Mesenchymal stem cell (in vitro differentiated cells and primary cell): ENCODE data around the gene ZWILCH.

Source experiments
- DNase-seq: peaks from one replicate; pipeline ENCODE4 v3.0.0-alpha.2; 2013
- H2AFZ ChIP-seq: one replicate; pipeline ENCODE4 v1.6.1; 2013; ENCODE audit warnings: low read depth, mild to moderate bottlenecking, control low read depth, inconsistent platforms, low read length, moderate library complexity
- H2AK5ac ChIP-seq: 2 replicates; pipeline ENCODE4 v1.6.1; 2013; ENCODE audit warnings: low read length, moderate library complexity, mild to moderate bottlenecking, inconsistent platforms; ENCODE audit not compliant: severe bottlenecking
- H2BK120ac ChIP-seq: one replicate; pipeline ENCODE4 v1.6.1; 2013; ENCODE audit warnings: low read depth, mild to moderate bottlenecking, inconsistent platforms, low read length, moderate library complexity
- H2BK12ac ChIP-seq, 2 experiments: one replicate each; pipeline ENCODE4 v1.6.1; 2013; ENCODE audit warnings: inconsistent platforms in 2 of 2, low read length in 2 of 2, mild to moderate bottlenecking in 2 of 2, moderate library complexity in 2 of 2, control low read depth in 1 of 2
- H2BK15ac ChIP-seq: one replicate; pipeline ENCODE4 v1.6.1; 2013; ENCODE audit warnings: mild to moderate bottlenecking, low read depth, inconsistent platforms; ENCODE audit not compliant: poor library complexity, severe bottlenecking
- H2BK5ac ChIP-seq: 2 replicates; pipeline ENCODE4 v1.6.1; 2013; ENCODE audit warnings: low read depth, mild to moderate bottlenecking, low read length, control low read depth, inconsistent platforms; ENCODE audit not compliant: poor library complexity, severe bottlenecking
- H3K14ac ChIP-seq, 2 experiments: one replicate each; pipeline ENCODE4 v1.6.1; 2013; ENCODE audit warnings: inconsistent platforms in 2 of 2, low read length in 2 of 2, control low read depth in 1 of 2, mild to moderate bottlenecking in 1 of 2, moderate library complexity in 1 of 2
- H3K18ac ChIP-seq, 2 experiments: one replicate each; pipeline ENCODE4 v1.6.1; 2013; ENCODE audit warnings: inconsistent platforms in 2 of 2, low read length in 2 of 2, control low read depth in 1 of 2, low read depth in 1 of 2, mild to moderate bottlenecking in 1 of 2
- H3K23ac ChIP-seq, 2 experiments: one replicate each; pipeline ENCODE4 v1.6.1; 2013; ENCODE audit warnings: inconsistent platforms in 2 of 2, low read length in 2 of 2, mild to moderate bottlenecking in 2 of 2, moderate library complexity in 2 of 2, control low read depth in 1 of 2
- H3K27ac ChIP-seq: 2 replicates; pipeline ENCODE4 v1.5.1; 2013; ENCODE audit warnings: mild to moderate bottlenecking, moderate library complexity, low read length, control low read depth, inconsistent platforms; ENCODE audit not compliant: poor library complexity, severe bottlenecking
- H3K27me3 ChIP-seq, 2 experiments: 2 replicates each; pipeline versions ENCODE4 v1.6.1 to v1.7.0; 2013; ENCODE audit warnings: low read length in 2 of 2, mild to moderate bottlenecking in 2 of 2, moderate library complexity in 2 of 2, control low read depth in 1 of 2, inconsistent platforms in 1 of 2; ENCODE audit not compliant: control insufficient read depth in 1 of 2, insufficient read depth in 1 of 2
- H3K36me3 ChIP-seq, 2 experiments: 2 replicates each; pipeline versions ENCODE4 v1.6.1 to v1.7.0; 2013; ENCODE audit warnings: low read length in 2 of 2, control low read depth in 1 of 2, inconsistent platforms in 1 of 2, low read depth in 1 of 2, mild to moderate bottlenecking in 1 of 2; ENCODE audit not compliant: insufficient read depth in 2 of 2, control insufficient read depth in 1 of 2
- H3K4ac ChIP-seq, 2 experiments: one replicate each; pipeline ENCODE4 v1.6.1; 2013; ENCODE audit warnings: inconsistent platforms in 2 of 2, low read length in 2 of 2, mild to moderate bottlenecking in 2 of 2, moderate library complexity in 2 of 2, control low read depth in 1 of 2, low read depth in 1 of 2
- H3K4me1 ChIP-seq: 2 replicates; pipeline ENCODE4 v1.6.1; 2013; ENCODE audit warnings: low read depth, low read length, control low read depth; ENCODE audit not compliant: control insufficient read depth, insufficient read depth
- H3K4me2 ChIP-seq: 2 replicates; pipeline ENCODE4 v1.6.1; 2013; ENCODE audit warnings: low read length, mild to moderate bottlenecking, inconsistent platforms; ENCODE audit not compliant: poor library complexity, severe bottlenecking
- H3K4me3 ChIP-seq, 2 experiments: 2 replicates each; pipeline versions ENCODE4 v1.5.1 to v1.7.0; 2013; ENCODE audit warnings: low read length in 2 of 2, mild to moderate bottlenecking in 2 of 2, control low read depth in 1 of 2, low read depth in 1 of 2; ENCODE audit not compliant: insufficient read depth in 1 of 2
- H3K79me1 ChIP-seq: replicated peaks from 2 replicates; pipeline ENCODE4 v1.6.1; 2013; ENCODE audit warnings: mild to moderate bottlenecking, control low read depth, low read length, inconsistent platforms; ENCODE audit not compliant: poor library complexity, severe bottlenecking
- H3K9ac ChIP-seq: 2 replicates; pipeline ENCODE4 v1.7.0; 2013; ENCODE audit warnings: mild to moderate bottlenecking, low read length, moderate library complexity
- H3K9me3 ChIP-seq: 2 replicates; pipeline ENCODE4 v1.7.0; 2013; ENCODE audit warnings: mild to moderate bottlenecking, low read length; ENCODE audit not compliant: control insufficient read depth
- H4K8ac ChIP-seq: one replicate; pipeline ENCODE4 v1.6.1; 2013; ENCODE audit warnings: inconsistent platforms, mild to moderate bottlenecking, low read length, moderate library complexity
- H4K91ac ChIP-seq: one replicate; pipeline ENCODE4 v1.6.1; 2013; ENCODE audit warnings: mild to moderate bottlenecking, low read length, inconsistent platforms
- WGBS: methylation state at CpG from one replicate; pipeline ENCODE4 v1.1.7; 2013; ENCODE audit warnings: mixed read lengths; 5-methylcytosine and 5-hydroxymethylcytosine counted together

The ZWILCH gene

DNA sequence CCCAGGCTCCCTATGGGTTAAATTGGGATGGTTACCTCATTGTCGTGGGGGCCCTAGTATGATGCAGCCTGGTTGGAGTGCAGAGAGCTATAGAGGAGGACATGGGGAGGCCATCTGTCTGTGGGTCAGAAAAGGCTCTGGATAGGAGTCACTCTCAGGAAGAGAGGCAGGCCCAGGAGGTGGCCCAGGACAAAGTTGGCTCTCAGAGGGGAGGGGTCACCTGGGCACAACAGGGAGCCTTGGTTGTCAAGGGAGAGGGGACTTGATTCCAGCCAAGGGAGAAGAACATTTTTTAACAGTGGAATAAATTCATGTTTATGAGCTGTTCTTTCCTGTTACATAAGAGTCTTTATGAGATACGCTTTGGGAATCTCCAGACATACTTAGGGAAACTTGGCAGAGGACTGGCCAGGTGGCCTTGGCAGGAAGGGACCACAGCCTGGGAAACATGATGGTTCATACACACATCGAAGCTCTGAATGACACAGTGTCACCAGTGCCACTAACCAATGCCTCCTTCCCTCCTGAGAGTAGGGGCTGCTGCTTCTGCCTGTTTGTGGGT lies 88.2 kb downstream of the ZWILCH start:
- Histone ChIP-seq H2BK120ac (no peak overlapping the region), H2BK5ac (no peak overlapping the region), H2AK5ac (no peak overlapping the region), H3K4me3 (no peak overlapping the region), H3K36me3 (no peaks in the 10 kb centered on the region), H3K4me1 (peaks cover 2% of the 10 kb centered on the region), H3K4me2 (no peak overlapping the region), H3K27ac (no peak overlapping the region), H3K14ac (peak overlapping the region in 1 of 2 experiments; percentile 35), H4K91ac (no peak overlapping the region), H2BK15ac (no peak overlapping the region), H4K8ac (no peak overlapping the region), H3K18ac (no peak overlapping the region), H3K27me3 (peaks cover 9 to 21% of the 10 kb centered on the region in 2 experiments), H3K4ac (no peak overlapping the region), H2AFZ (no peak overlapping the region), H3K79me1 (no peaks in the 10 kb centered on the region), H2BK12ac (no peak overlapping the region), H3K23ac (no peak overlapping the region), H3K9me3 (no peaks in the 10 kb centered on the region), H3K9ac (no peak overlapping the region)
- 77% methylated on average over 3 of the region's 3 CpGs for WGBS
- no peak for DNase-seq

DNA sequence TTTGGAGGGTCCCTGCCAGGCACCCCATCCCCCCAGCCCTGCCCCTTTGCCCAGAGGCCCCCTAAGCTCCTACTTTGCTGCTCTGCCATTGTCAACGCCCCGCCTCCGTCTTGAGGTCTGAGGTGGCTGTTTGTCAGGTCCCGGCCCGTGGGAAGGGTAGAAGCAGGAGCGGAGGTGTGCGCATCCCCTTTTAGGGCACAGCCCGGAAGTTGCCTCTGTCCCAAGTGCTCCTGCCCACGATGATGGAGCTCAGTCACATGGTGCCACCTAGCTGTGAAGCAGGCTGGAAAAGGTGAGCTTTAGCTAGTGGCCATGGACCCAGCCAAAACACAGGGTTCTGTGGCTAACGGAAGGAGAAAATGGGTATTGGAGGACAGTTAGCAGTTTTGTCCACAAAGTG lies 89.2 kb downstream of the ZWILCH start:
- Histone ChIP-seq H2BK5ac (no peak overlapping the region), H2BK12ac (no peak overlapping the region), H3K4me2 (no peak overlapping the region), H3K18ac (no peak overlapping the region), H3K27me3 (peaks cover 0 to 15% of the 10 kb centered on the region in 2 experiments), H2BK15ac (no peak overlapping the region), H3K4me3 (no peak overlapping the region), H4K91ac (no peak overlapping the region), H3K4me1 (peaks cover 2% of the 10 kb centered on the region), H3K79me1 (no peaks in the 10 kb centered on the region), H3K36me3 (no peaks in the 10 kb centered on the region), H3K9ac (no peak overlapping the region), H3K9me3 (no peaks in the 10 kb centered on the region), H3K4ac (no peak overlapping the region), H3K14ac (no peak overlapping the region), H3K27ac (no peak overlapping the region), H2AFZ (no peak overlapping the region), H3K23ac (no peak overlapping the region), H2BK120ac (no peak overlapping the region), H4K8ac (no peak overlapping the region), H2AK5ac (no peak overlapping the region)
- DNase-seq, result no peak
- WGBS, result 78% methylated on average over 10 of the region's 10 CpGs

DNA sequence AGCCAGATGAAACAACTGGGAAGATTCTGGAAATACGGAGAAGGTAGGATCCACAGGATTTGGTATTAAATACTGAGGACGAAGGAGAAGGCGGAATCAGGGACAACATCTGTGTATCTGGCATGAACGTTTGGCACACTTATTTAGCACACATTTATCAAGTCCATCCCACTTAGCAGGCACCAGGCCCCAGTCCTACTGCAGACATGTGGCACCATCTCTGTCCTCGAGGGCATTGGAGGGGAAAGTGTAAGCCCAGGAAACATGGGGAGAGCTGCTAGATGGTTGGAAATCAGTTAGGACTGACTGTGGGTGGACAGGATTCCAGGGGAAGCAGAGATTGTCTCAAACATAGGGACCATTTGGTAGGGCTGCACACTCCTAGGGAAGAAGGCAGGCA lies 89.7 kb downstream of the ZWILCH start:
- Histone ChIP-seq H3K36me3 (no peaks in the 10 kb centered on the region), H3K23ac (no peak overlapping the region), H2BK120ac (no peak overlapping the region), H3K4ac (no peak overlapping the region), H2AFZ (no peak overlapping the region), H3K4me1 (peaks cover 2% of the 10 kb centered on the region), H3K79me1 (no peaks in the 10 kb centered on the region), H3K9me3 (no peaks in the 10 kb centered on the region), H3K27me3 (peaks cover 3 to 19% of the 10 kb centered on the region in 2 experiments), H2AK5ac (no peak overlapping the region), H3K27ac (no peak overlapping the region), H2BK15ac (no peak overlapping the region), H4K91ac (no peak overlapping the region), H2BK12ac (no peak overlapping the region), H3K4me3 (no peak overlapping the region), H2BK5ac (no peak overlapping the region), H3K14ac (peak overlapping the region in 1 of 2 experiments; percentile 2), H3K9ac (no peak overlapping the region), H3K18ac (no peak overlapping the region), H4K8ac (no peak overlapping the region), H3K4me2 (no peak overlapping the region)
- DNase-seq, result no peak
- WGBS, result 88% methylated on average over 5 of the region's 5 CpGs

DNA sequence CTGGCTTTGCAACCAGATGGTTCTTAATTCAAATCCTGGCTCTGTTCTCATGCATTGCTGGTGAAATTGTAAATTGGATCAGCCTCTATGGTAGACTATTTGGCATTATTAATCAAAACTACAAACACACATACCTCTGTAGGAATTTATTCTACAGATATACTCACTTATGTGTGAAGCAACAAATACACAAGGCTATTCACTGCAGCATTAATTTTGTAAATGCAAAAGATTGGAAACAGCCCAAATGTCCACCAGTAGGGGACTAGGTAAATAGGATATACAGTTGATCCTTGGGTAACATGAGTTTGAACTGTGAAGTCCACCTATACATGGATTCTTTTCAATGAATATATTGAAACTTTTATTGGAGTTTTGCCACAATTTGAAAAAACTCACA lies 90.2 kb downstream of the ZWILCH start:
- no peak overlapping the region for H2AK5ac ChIP-seq
- H2BK15ac ChIP-seq, result no peak overlapping the region
- H3K4ac ChIP-seq, result no peak overlapping the region
- no peak overlapping the region for H3K23ac ChIP-seq
- no peak overlapping the region for H4K91ac ChIP-seq
- no peak overlapping the region for H3K27ac ChIP-seq
- no peak overlapping the region for H4K8ac ChIP-seq
- no peak for DNase-seq
- no peaks in the 10 kb centered on the region for H3K36me3 ChIP-seq
- H2BK120ac ChIP-seq, result no peak overlapping the region
- H3K4me1 ChIP-seq, result peaks cover 2% of the 10 kb centered on the region
- no peak overlapping the region for H3K14ac ChIP-seq
- peaks cover 8 to 21% of the 10 kb centered on the region in 2 experiments for H3K27me3 ChIP-seq
- H3K9ac ChIP-seq, result no peak overlapping the region
- no peak overlapping the region for H3K4me3 ChIP-seq
- no peaks in the 10 kb centered on the region for H3K9me3 ChIP-seq
- no peak overlapping the region for H2BK5ac ChIP-seq
- no peak overlapping the region for H3K4me2 ChIP-seq
- H2AFZ ChIP-seq, result no peak overlapping the region
- H3K18ac ChIP-seq, result no peak overlapping the region
- no peaks in the 10 kb centered on the region for H3K79me1 ChIP-seq
- H2BK12ac ChIP-seq, result no peak overlapping the region
